DND-41 (cell line): Measurements from ENCODE around the gene ZMIZ1.

Source experiments
- EZH2 ChIP-seq: IDR thresholded peaks from 3 replicates; pipeline ENCODE4 v1.6.1; 2012; ENCODE audit warnings: borderline replicate concordance, low read depth, mild to moderate bottlenecking, moderate library complexity, low read length, inconsistent platforms; ENCODE audit not compliant: severe bottlenecking
- TF ChIP-seq, protein P1 (sequence below): IDR thresholded peaks from 2 replicates; pipeline ENCODE4 v1.5.1; 2012; ENCODE audit warnings: borderline replicate concordance, low read length, moderate library complexity, mild to moderate bottlenecking; ENCODE audit not compliant: poor library complexity, severe bottlenecking; ENCODE audit errors: extremely low read depth

DNA sequence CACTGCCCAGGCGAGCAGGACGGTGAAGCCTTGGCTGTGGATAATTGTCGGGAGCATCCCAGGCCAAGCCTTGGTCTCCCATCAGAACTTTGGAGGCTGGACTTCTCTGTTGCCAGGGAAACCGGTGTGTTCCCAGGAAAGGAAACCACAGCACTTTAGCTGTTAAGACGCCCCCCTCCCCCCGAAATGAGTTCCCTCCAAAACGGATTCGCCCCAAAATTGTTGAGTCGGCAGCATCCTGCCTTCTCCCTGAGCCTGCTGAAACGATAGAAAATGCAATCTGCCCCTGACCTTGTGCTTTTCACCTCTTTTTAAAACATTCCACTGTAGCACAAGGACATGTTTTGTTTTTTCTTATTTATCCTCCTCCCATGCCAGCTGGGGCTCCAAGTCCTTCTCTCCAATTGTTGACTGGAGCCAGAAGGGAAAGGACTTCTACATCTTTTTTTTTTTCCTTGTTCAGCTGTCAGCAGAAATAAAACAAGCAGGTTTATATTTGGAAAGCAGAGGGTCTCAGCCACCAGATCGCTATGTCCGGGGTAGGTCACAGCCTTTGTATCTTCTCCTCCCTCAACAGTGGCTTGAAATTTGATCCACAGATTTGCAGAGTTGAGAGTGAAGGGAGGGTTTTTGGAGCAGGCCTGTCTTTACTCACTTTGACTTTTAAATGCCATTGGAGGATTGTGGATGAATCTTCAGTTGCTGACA, 116.5 kb downstream of the ZMIZ1 start:
- TF ChIP-seq EZH2: no peak
- TF ChIP-seq, protein P1, sequence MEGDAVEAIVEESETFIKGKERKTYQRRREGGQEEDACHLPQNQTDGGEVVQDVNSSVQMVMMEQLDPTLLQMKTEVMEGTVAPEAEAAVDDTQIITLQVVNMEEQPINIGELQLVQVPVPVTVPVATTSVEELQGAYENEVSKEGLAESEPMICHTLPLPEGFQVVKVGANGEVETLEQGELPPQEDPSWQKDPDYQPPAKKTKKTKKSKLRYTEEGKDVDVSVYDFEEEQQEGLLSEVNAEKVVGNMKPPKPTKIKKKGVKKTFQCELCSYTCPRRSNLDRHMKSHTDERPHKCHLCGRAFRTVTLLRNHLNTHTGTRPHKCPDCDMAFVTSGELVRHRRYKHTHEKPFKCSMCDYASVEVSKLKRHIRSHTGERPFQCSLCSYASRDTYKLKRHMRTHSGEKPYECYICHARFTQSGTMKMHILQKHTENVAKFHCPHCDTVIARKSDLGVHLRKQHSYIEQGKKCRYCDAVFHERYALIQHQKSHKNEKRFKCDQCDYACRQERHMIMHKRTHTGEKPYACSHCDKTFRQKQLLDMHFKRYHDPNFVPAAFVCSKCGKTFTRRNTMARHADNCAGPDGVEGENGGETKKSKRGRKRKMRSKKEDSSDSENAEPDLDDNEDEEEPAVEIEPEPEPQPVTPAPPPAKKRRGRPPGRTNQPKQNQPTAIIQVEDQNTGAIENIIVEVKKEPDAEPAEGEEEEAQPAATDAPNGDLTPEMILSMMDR: no peak
